H9 (cell line): ENCODE measurements around the gene CDC5L. TPM values are rescaled to one million over a fixed set of nuclear protein-coding genes. Genes with fewer than 3 reads are reported as not detected.
A peak's percentile ranks its signal among the peaks of the same experiment; 100 is the strongest.
"Not testable (repeated sequence)": the region's sequence is repeated elsewhere in the genome, so short reads cannot be mapped to it uniquely, and the experiment has no call there.

Source experiments
- DNase-seq: peaks from one replicate; pipeline ENCODE4 v3.0.0-alpha.2; 2017
- H2AFZ ChIP-seq: one replicate; pipeline ENCODE4 v1.6.1; 2013; ENCODE audit warnings: mild to moderate bottlenecking, low read length, control low read depth, moderate library complexity
- H2AK5ac ChIP-seq: 2 replicates; pipeline ENCODE4 v1.6.1; 2013; ENCODE audit warnings: low read length, control low read depth, mixed read lengths; ENCODE audit not compliant: insufficient read length
- H2BK120ac ChIP-seq: one replicate; pipeline ENCODE4 v1.6.1; 2013; ENCODE audit warnings: low read depth, mild to moderate bottlenecking, low read length, control low read depth, inconsistent platforms; ENCODE audit not compliant: poor library complexity, severe bottlenecking
- H2BK12ac ChIP-seq: 2 replicates; pipeline ENCODE4 v1.6.1; 2013; ENCODE audit warnings: low read length, control low read depth, mixed read lengths, low read depth; ENCODE audit not compliant: insufficient read length
- H2BK15ac ChIP-seq: 2 replicates; pipeline ENCODE4 v1.6.1; 2013; ENCODE audit warnings: low read depth, low read length, control low read depth
- H2BK20ac ChIP-seq: one replicate; pipeline ENCODE4 v1.6.1; 2013; ENCODE audit warnings: low read depth, mild to moderate bottlenecking, low read length, control low read depth, inconsistent platforms; ENCODE audit not compliant: poor library complexity, severe bottlenecking
- H2BK5ac ChIP-seq: 2 replicates; pipeline ENCODE4 v1.6.1; 2013; ENCODE audit warnings: low read length, control low read depth, mixed read lengths; ENCODE audit not compliant: insufficient read length
- H3K14ac ChIP-seq: 2 replicates; pipeline ENCODE4 v1.6.1; 2013; ENCODE audit warnings: low read length, control low read depth; ENCODE audit not compliant: insufficient read depth
- H3K18ac ChIP-seq: 2 replicates; pipeline ENCODE4 v1.6.1; 2013; ENCODE audit warnings: low read depth, mild to moderate bottlenecking, mixed read lengths, low read length, control low read depth; ENCODE audit not compliant: insufficient read length
- H3K23ac ChIP-seq: 2 replicates; pipeline ENCODE4 v1.6.1; 2013; ENCODE audit warnings: low read length, control low read depth, mixed read lengths, low read depth; ENCODE audit not compliant: insufficient read length
- H3K23me2 ChIP-seq: 2 replicates; pipeline ENCODE4 v1.6.1; 2013; ENCODE audit warnings: low read depth, mild to moderate bottlenecking, mixed read lengths, low read length, control low read depth; ENCODE audit not compliant: insufficient read length, poor library complexity, severe bottlenecking
- H3K27ac ChIP-seq: 2 replicates; pipeline ENCODE4 v1.5.1; 2013; ENCODE audit warnings: low read length, control low read depth, mixed read lengths, low read depth; ENCODE audit not compliant: insufficient read length
- H3K27me3 ChIP-seq: 2 replicates; pipeline ENCODE4 v1.6.1; 2013; ENCODE audit warnings: low read length, control low read depth, inconsistent platforms; ENCODE audit not compliant: insufficient read depth
- H3K4ac ChIP-seq: 2 replicates; pipeline ENCODE4 v1.6.1; 2013; ENCODE audit warnings: low read depth, mild to moderate bottlenecking, control low read depth, inconsistent platforms, low read length, moderate library complexity
- H3K4me1 ChIP-seq: 2 replicates; pipeline ENCODE4 v1.6.1; 2013; ENCODE audit warnings: low read length, control low read depth, inconsistent platforms; ENCODE audit not compliant: insufficient read depth
- H3K4me2 ChIP-seq: 2 replicates; pipeline ENCODE4 v1.6.1; 2013; ENCODE audit warnings: low read length, control low read depth, mixed read lengths; ENCODE audit not compliant: insufficient read length, insufficient read depth
- H3K56ac ChIP-seq: 2 replicates; pipeline ENCODE4 v1.6.1; 2013; ENCODE audit warnings: low read depth, mild to moderate bottlenecking, mixed read lengths, low read length, control low read depth; ENCODE audit not compliant: insufficient read length
- H3K79me1 ChIP-seq: 2 replicates; pipeline ENCODE4 v1.6.1; 2013; ENCODE audit warnings: low read depth, mild to moderate bottlenecking, moderate library complexity, low read length, control low read depth, inconsistent platforms; ENCODE audit not compliant: insufficient read depth, poor library complexity, severe bottlenecking
- H3K79me2 ChIP-seq: 2 replicates; pipeline ENCODE4 v1.6.1; 2013; ENCODE audit warnings: low read length, control low read depth, inconsistent platforms; ENCODE audit not compliant: insufficient read depth
- H3K9ac ChIP-seq: 2 replicates; pipeline ENCODE4 v1.6.1; 2013; ENCODE audit warnings: low read length, control low read depth, mixed read lengths; ENCODE audit not compliant: insufficient read length; ENCODE audit errors: extremely low read depth
- H3K9me3 ChIP-seq: one replicate; pipeline ENCODE4 v1.6.1; 2013; ENCODE audit warnings: low read depth, low read length, inconsistent platforms; ENCODE audit not compliant: control insufficient read depth
- H3T11ph ChIP-seq: one replicate; pipeline ENCODE4 v1.6.1; 2013; ENCODE audit warnings: mild to moderate bottlenecking, low read length, control low read depth, inconsistent platforms
- H4K20me1 ChIP-seq: one replicate; pipeline ENCODE4 v1.6.1; 2013; ENCODE audit not compliant: control insufficient read depth, insufficient read length, insufficient read depth
- H4K5ac ChIP-seq: 2 replicates; pipeline ENCODE4 v1.6.1; 2013; ENCODE audit warnings: low read depth, mild to moderate bottlenecking, mixed read lengths, low read length, control low read depth; ENCODE audit not compliant: insufficient read length
- H4K8ac ChIP-seq: replicated peaks from 2 replicates; pipeline ENCODE4 v1.6.1; 2013; ENCODE audit warnings: low read length, control low read depth, mixed read lengths, low read depth; ENCODE audit not compliant: insufficient read length
- H4K91ac ChIP-seq: 2 replicates; pipeline ENCODE4 v1.6.1; 2013; ENCODE audit warnings: low read depth, mild to moderate bottlenecking, moderate library complexity, mixed read lengths, low read length, control low read depth; ENCODE audit not compliant: insufficient read length
- H3K27ac Mint-ChIP-seq, 3 experiments: 2 replicates in 2 of 3; 3 replicates in 1 of 3; pipeline ENCODE4 v1.8.0; 2020 to 2021; ENCODE audit warnings: mixed read lengths in 3 of 3, mild to moderate bottlenecking in 1 of 3, moderate library complexity in 1 of 3
- H3K27me3 Mint-ChIP-seq: 2 replicates; pipeline ENCODE4 v1.8.0; 2021; ENCODE audit warnings: low read depth, mild to moderate bottlenecking, moderate library complexity, mixed read lengths
- H3K36me3 Mint-ChIP-seq, 3 experiments: 2 replicates in 2 of 3; 3 replicates in 1 of 3; pipeline ENCODE4 v1.8.0; 2020 to 2021; ENCODE audit warnings: low read depth in 3 of 3, mixed read lengths in 3 of 3; ENCODE audit not compliant: insufficient read depth in 1 of 3
- H3K4me1 Mint-ChIP-seq, 2 experiments: 2 replicates each; pipeline ENCODE4 v1.8.0; 2020; ENCODE audit warnings: mixed read lengths in 2 of 2
- H3K4me3 Mint-ChIP-seq, 2 experiments: 2 replicates in 1 of 2; 3 replicates in 1 of 2; pipeline ENCODE4 v1.8.0; 2020 to 2021; ENCODE audit warnings: mild to moderate bottlenecking in 2 of 2, mixed read lengths in 2 of 2, moderate library complexity in 1 of 2
- H3K9me3 Mint-ChIP-seq, 2 experiments: 2 replicates in 1 of 2; 3 replicates in 1 of 2; pipeline ENCODE4 v1.8.0; 2020; ENCODE audit warnings: mild to moderate bottlenecking in 2 of 2, mixed read lengths in 2 of 2, moderate library complexity in 1 of 2
- CTCF ChIP-seq: fragments of 200-600 bp; sonication (generic); conservative IDR thresholded peaks from 3 replicates; pipeline ENCODE4 v1.8.0; 2021; ENCODE audit warnings: antibody characterized with exemption, mild to moderate bottlenecking
- WGBS: extraction: QIAGEN DNeasy Blood & Tissue Kit; methylation state at CpG from one replicate; pipeline ENCODE4 v1.1.7; 2013; ENCODE audit warnings: missing lambda C conversion rate, low lambda C conversion rate, mixed read lengths; ENCODE audit not compliant: insufficient read length; ENCODE audit errors: extremely low coverage; 5-methylcytosine and 5-hydroxymethylcytosine counted together
- total RNA-seq: library from RNA; stranded (reverse); gene quantifications from 2 replicates; pipeline ENCODE4 v1.2.1, GENCODE V29; 2021

CDC5L gene
- total RNA-seq, 1 experiment from 2014 or later, result 34.3 TPM

GRCh38 chr6:44349904-44350649, 37.4 kb upstream of the CDC5L start:
- Histone ChIP-seq H2BK5ac (no peak overlapping the region), H3K23ac (no peak overlapping the region), H4K91ac (no peak overlapping the region), H3K4me1 (0 out of 2 replicates have a peak, but pooled peaks cover 6% of the 10 kb centered on the region), H3K79me2 (no peaks in the 10 kb centered on the region), H2BK120ac (no peak overlapping the region), H4K8ac (no peak overlapping the region), H2BK12ac (no peak overlapping the region), H3K9me3 (no peaks in the 10 kb centered on the region), H2AFZ (peak overlapping the region; percentile 2), H4K20me1 (no peaks in the 10 kb centered on the region), H3K4ac (no peak overlapping the region), H2BK15ac (no peak overlapping the region), H3K9ac (no peak overlapping the region), H3T11ph (no peak overlapping the region), H3K4me2 (no peak overlapping the region), H3K18ac (no peak overlapping the region), H3K27me3 (no peaks in the 10 kb centered on the region), H2BK20ac (no peak overlapping the region), H3K23me2 (no peaks in the 10 kb centered on the region), H3K79me1 (no peaks in the 10 kb centered on the region), H3K27ac (no peak overlapping the region), H4K5ac (no peak overlapping the region), H3K56ac (no peak overlapping the region), H2AK5ac (no peak overlapping the region), H3K14ac (no peak overlapping the region)
- no peaks in the 10 kb centered on the region for H3K9me3 Mint-ChIP-seq
- H3K27ac Mint-ChIP-seq, result no peak overlapping the region; a peak in 2 of 7 replicates
- no CpG with 5 or more reads among the region's 6 CpGs for WGBS
- DNase-seq, result no peak
- TF ChIP-seq CTCF, result no peak
- no peak overlapping the region for H3K4me3 Mint-ChIP-seq
- H3K27me3 Mint-ChIP-seq, result no peaks in the 10 kb centered on the region; the same call in 1 of the 2 replicates
- no peaks in the 10 kb centered on the region for H3K36me3 Mint-ChIP-seq
- H3K4me1 Mint-ChIP-seq, result peaks cover 11 to 12% of the 10 kb centered on the region in 2 experiments

GRCh38 chr6:44350650-44350994, 36.9 kb upstream of the CDC5L start:
- not testable (repeated sequence) for H4K8ac ChIP-seq, H3T11ph ChIP-seq, H3K9ac ChIP-seq, H3K4me2 ChIP-seq, H3K4me1 ChIP-seq, H3K27me3 ChIP-seq, H4K5ac ChIP-seq, H2AK5ac ChIP-seq, H2BK120ac ChIP-seq, H2AFZ ChIP-seq, H3K9me3 Mint-ChIP-seq, H3K27me3 Mint-ChIP-seq, H3K79me1 ChIP-seq, H3K27ac Mint-ChIP-seq, H3K9me3 ChIP-seq, H2BK5ac ChIP-seq, H2BK15ac ChIP-seq, H3K56ac ChIP-seq, H2BK20ac ChIP-seq, H3K27ac ChIP-seq, DNase-seq, H3K4ac ChIP-seq, H3K79me2 ChIP-seq, H2BK12ac ChIP-seq, H3K23me2 ChIP-seq, H3K36me3 Mint-ChIP-seq, H4K20me1 ChIP-seq, H4K91ac ChIP-seq, H3K14ac ChIP-seq, H3K18ac ChIP-seq, H3K23ac ChIP-seq, H3K4me3 Mint-ChIP-seq
- H3K4me1 Mint-ChIP-seq, result peaks cover 11 to 12% of the 10 kb centered on the region in 2 experiments
- WGBS, result no CpG with 5 or more reads among the region's 4 CpGs
